Measurements from ENCODE around the gene ZFAND5. TPM values are rescaled to one million over a fixed set of nuclear protein-coding genes. Genes with fewer than 3 reads are reported as not detected.

Gene ZFAND5
- total and polyA plus RNA-seq, 2 experiments from 2014 or later = 138 to 216 TPM

GRCh38 chr9:72352911-72353388 lies 12.1 kb downstream of the ZFAND5 start:
- Mint-ChIP-seq H3K36me3 (ENCODE audit: low read depth) (peaks cover 45% of the 10 kb centered on the region), H3K27me3 (ENCODE audit: insufficient read depth, low read depth, poor library complexity) (peaks cover 4% of the 10 kb centered on the region), H3K4me1 (no peaks in the 10 kb centered on the region), H3K4me3 (no peak overlapping the region), H3K27ac (peak overlapping the region; percentile 76; the same call in 1 of the 2 replicates), H3K9me3 (no peaks in the 10 kb centered on the region; the same call in 2 of the 3 replicates)
- no peaks in the 10 kb centered on the region for H3K27me3 ChIP-seq (ENCODE audit: insufficient read depth)
- H4K20me1 ChIP-seq (replicated peaks; ENCODE audit: insufficient read depth) = peaks cover 36% of the 10 kb centered on the region
- TF ChIP-seq ZNF462 (CRISPR knock-in tag; IDR thresholded peaks at IDR 0.05) (no peak), JUNB (IDR thresholded peaks at IDR 0.05; ENCODE audit: unreplicated experiment) (no peak), ETS1 (IDR thresholded peaks at IDR 0.05) (no peak), ZNF331 (CRISPR knock-in tag; IDR thresholded peaks at IDR 0.05; ENCODE audit: low read depth) (no peak), CREB1 (CRISPR knock-in tag; IDR thresholded peaks at IDR 0.05; ENCODE audit: low read depth) (no peak), REST (IDR thresholded peaks at IDR 0.05; ENCODE audit: unreplicated experiment) (no peak)
- H3K4me2 ChIP-seq = no peak overlapping the region
- peak overlapping the region; percentile 70 for H3K27ac ChIP-seq (ENCODE audit: low read depth)
- no peaks in the 10 kb centered on the region for H3K9me2 ChIP-seq (ENCODE audit: insufficient read depth)
- H3K79me2 ChIP-seq (replicated peaks; ENCODE audit: insufficient read depth) = peaks cover 25% of the 10 kb centered on the region
- no peaks in the 10 kb centered on the region for H3K4me1 ChIP-seq (ENCODE audit: insufficient read depth)
- H2AFZ ChIP-seq = no peak overlapping the region
- peaks cover 24% of the 10 kb centered on the region; the same call in 1 of the 2 replicates for H3F3A ChIP-seq (replicated peaks; ENCODE audit: low read depth)
- ATAC-seq (peak; percentile 27), DNase-seq (ENCODE audit: low spot score) (peak; percentile 17)
- no peak overlapping the region for H3K4me3 ChIP-seq
- peaks cover 32% of the 10 kb centered on the region for H3K36me3 ChIP-seq (ENCODE audit: insufficient read depth)
